Progenitor cell of endocrine pancreas (in vitro differentiated cells): ENCODE data around the gene SPATS2. TPM values are rescaled to one million over a fixed set of nuclear protein-coding genes. Genes with fewer than 3 reads are reported as not detected.
A peak's percentile ranks its signal among the peaks of the same experiment; 100 is the strongest.

Experiments
- DNase-seq: peaks from one replicate; pipeline ENCODE4 v3.0.0; 2021; ENCODE audit warnings: low spot score; ENCODE audit not compliant: unreplicated experiment
- H3K27ac Mint-ChIP-seq: 2 replicates; pipeline ENCODE4 v1.8.0; 2021; ENCODE audit warnings: mild to moderate bottlenecking, moderate library complexity, mixed read lengths
- H3K27me3 Mint-ChIP-seq: 2 replicates; pipeline ENCODE4 v1.8.0; 2021; ENCODE audit warnings: mixed read lengths
- H3K36me3 Mint-ChIP-seq: 2 replicates; pipeline ENCODE4 v1.8.0; 2022; ENCODE audit warnings: mixed read lengths; ENCODE audit not compliant: insufficient read depth
- H3K4me1 Mint-ChIP-seq: 2 replicates; pipeline ENCODE4 v1.8.0; 2021; ENCODE audit warnings: low read depth, mixed read lengths
- H3K4me3 Mint-ChIP-seq: 2 replicates; pipeline ENCODE4 v1.8.0; 2021; ENCODE audit warnings: low read depth, mild to moderate bottlenecking, moderate library complexity, mixed read lengths
- H3K9me3 Mint-ChIP-seq: 2 replicates; pipeline ENCODE4 v1.8.0; 2021; ENCODE audit warnings: low read depth, mixed read lengths
- CTCF ChIP-seq: fragments of 200-600 bp; sonication (generic); IDR thresholded peaks from one replicate; pipeline ENCODE4 v1.5.0; 2021; ENCODE audit warnings: antibody characterized with exemption, mild to moderate bottlenecking; ENCODE audit not compliant: unreplicated experiment
- total RNA-seq: library from RNA; stranded (reverse); gene quantifications from 2 replicates; pipeline ENCODE4 v1.2.1, GENCODE V29; 2021

SPATS2 gene
- total RNA-seq, 1 donor from 2014 or later: 84.4 TPM

- Mint-ChIP-seq H3K4me3 (no peak overlapping the region), H3K27ac (no peak overlapping the region)
These were observed 91.6 kb downstream of the SPATS2 start for GRCh38 chr12:49458816-49459215.

GRCh38 chr12:49461221-49461620 is 94.0 kb downstream of the SPATS2 start:
- H3K27ac Mint-ChIP-seq: peak overlapping the region; percentile 85
- H3K9me3 Mint-ChIP-seq: no peaks in the 10 kb centered on the region
- peaks cover 8% of the 10 kb centered on the region for H3K4me1 Mint-ChIP-seq
- no peak for DNase-seq
- H3K4me3 Mint-ChIP-seq: no peak overlapping the region
- H3K36me3 Mint-ChIP-seq: peaks cover 13% of the 10 kb centered on the region
- no peaks in the 10 kb centered on the region for H3K27me3 Mint-ChIP-seq
- no peak for TF ChIP-seq CTCF

More at GRCh38 chr12:49458816-49459215, 91.6 kb downstream of the SPATS2 start:
- DNase-seq: no peak
- no peaks in the 10 kb centered on the region for H3K27me3 Mint-ChIP-seq
- TF ChIP-seq CTCF: no peak
- H3K9me3 Mint-ChIP-seq: no peaks in the 10 kb centered on the region
- peaks cover 6% of the 10 kb centered on the region for H3K36me3 Mint-ChIP-seq
- peaks cover 11% of the 10 kb centered on the region for H3K4me1 Mint-ChIP-seq

GRCh38 chr12:49462083-49462744 is 95.0 kb downstream of the SPATS2 start:
- peaks cover 8% of the 10 kb centered on the region for H3K4me1 Mint-ChIP-seq
- peaks cover 15% of the 10 kb centered on the region for H3K36me3 Mint-ChIP-seq
- DNase-seq: no peak
- no peak for TF ChIP-seq CTCF
- no peaks in the 10 kb centered on the region for H3K27me3 Mint-ChIP-seq
- no peaks in the 10 kb centered on the region for H3K9me3 Mint-ChIP-seq
- no peak overlapping the region for H3K4me3 Mint-ChIP-seq
- peak overlapping the region; percentile 86 for H3K27ac Mint-ChIP-seq

GRCh38 chr12:49465132-49465531 is 97.9 kb downstream of the SPATS2 start:
- no peak overlapping the region for H3K4me3 Mint-ChIP-seq
- peaks cover 14% of the 10 kb centered on the region for H3K36me3 Mint-ChIP-seq
- no peaks in the 10 kb centered on the region for H3K27me3 Mint-ChIP-seq
- H3K27ac Mint-ChIP-seq: no peak overlapping the region
- no peak for DNase-seq
- no peak for TF ChIP-seq CTCF
- no peaks in the 10 kb centered on the region for H3K9me3 Mint-ChIP-seq
- peaks cover 8% of the 10 kb centered on the region for H3K4me1 Mint-ChIP-seq

- Mint-ChIP-seq H3K27ac (peak overlapping the region; percentile 29), H3K4me1 (peaks cover 16% of the 10 kb centered on the region), H3K4me3 (no peak overlapping the region), H3K36me3 (peaks cover 8% of the 10 kb centered on the region), H3K27me3 (no peaks in the 10 kb centered on the region), H3K9me3 (no peaks in the 10 kb centered on the region)
- DNase-seq: no peak
- TF ChIP-seq CTCF: no peak
These were observed 103.7 kb downstream of the SPATS2 start for GRCh38 chr12:49470986-49471385.
